Karpas-422 (cell line): ENCODE measurements around the gene DACH2. TPM values are rescaled to one million over a fixed set of nuclear protein-coding genes. Genes with fewer than 3 reads are reported as not detected.

Experiments
- DNase-seq: peaks from one replicate; pipeline ENCODE4 v3.0.0-alpha.2; 2015
- H2AFZ ChIP-seq: fragments of 200-600 bp; sonication (generic); 2 replicates; pipeline ENCODE4 v1.6.1; 2014; ENCODE audit warnings: antibody characterized with exemption, low read length, mixed read lengths
- H3K27ac ChIP-seq: fragments of 200-600 bp; sonication (generic); 2 replicates; pipeline ENCODE4 v1.5.1; 2014; ENCODE audit warnings: mild to moderate bottlenecking, low read length, moderate library complexity
- H3K27me3 ChIP-seq: fragments of 200-600 bp; sonication (generic); 2 replicates; pipeline ENCODE4 v1.6.1; 2014; ENCODE audit warnings: low read length, mixed read lengths
- H3K36me3 ChIP-seq: fragments of 200-600 bp; sonication (generic); 2 replicates; pipeline ENCODE4 v1.6.1; 2014; ENCODE audit warnings: low read length, mixed read lengths; ENCODE audit not compliant: insufficient read depth
- H3K4me1 ChIP-seq: fragments of 200-600 bp; sonication (generic); 2 replicates; pipeline ENCODE4 v1.6.1; 2014; ENCODE audit warnings: mild to moderate bottlenecking, low read length, mixed read lengths
- H3K4me2 ChIP-seq: fragments of 200-600 bp; sonication (generic); 2 replicates; pipeline ENCODE4 v1.6.1; 2014; ENCODE audit warnings: low read length, low read depth, mild to moderate bottlenecking; ENCODE audit not compliant: poor library complexity, severe bottlenecking
- H3K4me3 ChIP-seq: fragments of 200-600 bp; sonication (generic); 2 replicates; pipeline ENCODE4 v1.5.1; 2014; ENCODE audit warnings: mild to moderate bottlenecking, antibody characterized with exemption, low read length, mixed read lengths
- H3K79me2 ChIP-seq: fragments of 200-600 bp; sonication (generic); 2 replicates; pipeline ENCODE4 v1.6.1; 2014; ENCODE audit warnings: mild to moderate bottlenecking, low read length, mixed read lengths
- H3K9ac ChIP-seq: fragments of 200-600 bp; sonication (generic); 2 replicates; pipeline ENCODE4 v1.6.0; 2014; ENCODE audit warnings: low read length
- H3K9me2 ChIP-seq: fragments of 200-600 bp; sonication (generic), shearing (Covaris generic); replicated peaks from 2 replicates; pipeline ENCODE4 v1.6.0; 2014; ENCODE audit warnings: mild to moderate bottlenecking, low read length, moderate library complexity; ENCODE audit not compliant: insufficient read depth
- H3K9me3 ChIP-seq: fragments of 300-700, 200-600 bp; sonication (generic); 2 replicates; pipeline ENCODE4 v1.6.1; 2014; ENCODE audit warnings: low read length, mixed read lengths
- H4K20me1 ChIP-seq: fragments of 200-600 bp; sonication (generic); 2 replicates; pipeline ENCODE4 v1.6.1; 2014; ENCODE audit warnings: mild to moderate bottlenecking, antibody characterized with exemption, low read length, low read depth; ENCODE audit not compliant: insufficient read depth
- total RNA-seq: library from RNA; depleted of rRNA; stranded (reverse); fragments of >200 nt; shearing (Covaris generic); gene quantifications from 2 replicates; pipeline ENCODE4 v1.2.3, GENCODE V29; 2014; ENCODE audit warnings: low replicate concordance

DACH2 gene
- total RNA-seq, 1 experiment from 2014 or later, result not detected

DNA sequence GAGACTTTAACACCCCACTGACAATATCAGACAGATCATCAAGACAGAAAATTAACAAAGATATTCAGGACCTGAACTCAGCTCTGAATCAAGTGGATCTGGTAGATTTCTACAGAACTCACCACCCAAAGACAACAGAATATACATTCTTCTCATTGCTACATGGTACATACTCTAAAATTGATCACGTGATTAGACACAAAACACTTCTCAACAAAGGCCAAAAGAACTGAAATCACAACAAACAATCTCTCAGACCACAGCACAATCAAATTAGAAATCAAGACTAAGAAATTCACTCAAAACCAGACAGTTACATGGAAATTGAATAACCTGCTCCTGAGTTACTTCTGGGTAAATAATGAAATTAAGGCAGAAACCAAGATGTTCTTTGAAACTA, 49.6 kb downstream of the DACH2 start:
- no peak overlapping the region for H3K4me2 ChIP-seq
- no peak overlapping the region for H3K9ac ChIP-seq
- no peaks in the 10 kb centered on the region for H3K9me3 ChIP-seq
- H3K36me3 ChIP-seq, result no peaks in the 10 kb centered on the region
- no peaks in the 10 kb centered on the region for H3K4me1 ChIP-seq
- no peaks in the 10 kb centered on the region for H3K27me3 ChIP-seq
- no peak for DNase-seq
- no peak overlapping the region for H3K4me3 ChIP-seq
- H3K9me2 ChIP-seq, result no peaks in the 10 kb centered on the region
- no peak overlapping the region for H2AFZ ChIP-seq
- H3K79me2 ChIP-seq, result no peaks in the 10 kb centered on the region
- H3K27ac ChIP-seq, result no peak overlapping the region
- H4K20me1 ChIP-seq, result no peaks in the 10 kb centered on the region

DNA sequence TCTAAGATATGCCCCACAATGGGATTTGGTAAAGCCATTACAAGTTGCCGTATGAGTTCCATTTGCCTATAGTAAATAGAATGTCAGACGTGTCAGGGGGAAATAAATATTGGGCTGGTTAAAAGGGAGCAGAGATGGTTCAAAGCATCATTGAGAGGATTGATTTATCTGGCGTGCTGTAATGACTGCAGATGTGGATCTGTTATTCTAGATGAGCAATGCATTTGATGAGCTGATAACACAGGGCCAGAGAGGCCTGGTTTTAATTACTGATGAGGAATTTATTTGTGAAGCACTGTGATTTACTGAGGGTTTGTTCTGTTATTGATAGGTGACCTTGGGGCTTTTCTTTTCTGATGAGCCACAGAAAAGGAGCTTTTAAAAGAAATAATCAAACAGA, 62.5 kb downstream of the DACH2 start:
- Histone ChIP-seq H4K20me1 (no peaks in the 10 kb centered on the region), H3K4me1 (no peaks in the 10 kb centered on the region), H3K9me3 (no peaks in the 10 kb centered on the region), H3K9me2 (no peaks in the 10 kb centered on the region), H3K9ac (no peak overlapping the region), H3K27me3 (no peaks in the 10 kb centered on the region), H3K27ac (no peak overlapping the region), H3K4me3 (no peak overlapping the region), H2AFZ (no peak overlapping the region), H3K36me3 (no peaks in the 10 kb centered on the region), H3K4me2 (no peak overlapping the region), H3K79me2 (no peaks in the 10 kb centered on the region)
- no peak for DNase-seq

DNA sequence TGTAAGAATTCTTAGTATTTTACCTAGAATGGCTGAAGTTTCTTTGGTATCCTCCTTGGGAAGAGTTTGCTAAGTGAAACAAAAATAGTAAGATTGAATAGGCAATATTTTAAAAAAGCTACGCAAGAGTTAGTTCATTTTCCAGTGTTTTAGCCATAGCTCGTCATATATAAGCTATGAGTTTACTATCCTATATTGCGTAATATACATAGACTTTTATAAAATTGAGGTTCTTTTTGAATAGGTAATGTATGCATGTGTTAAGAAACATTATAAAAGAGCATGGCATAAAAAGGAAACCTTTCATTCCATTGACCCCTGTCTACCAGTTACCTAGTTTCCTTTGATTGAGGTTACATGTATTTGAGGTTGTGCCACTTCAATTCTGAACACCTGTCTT, 67.0 kb downstream of the DACH2 start:
- H3K9me2 ChIP-seq, result no peaks in the 10 kb centered on the region

DNA sequence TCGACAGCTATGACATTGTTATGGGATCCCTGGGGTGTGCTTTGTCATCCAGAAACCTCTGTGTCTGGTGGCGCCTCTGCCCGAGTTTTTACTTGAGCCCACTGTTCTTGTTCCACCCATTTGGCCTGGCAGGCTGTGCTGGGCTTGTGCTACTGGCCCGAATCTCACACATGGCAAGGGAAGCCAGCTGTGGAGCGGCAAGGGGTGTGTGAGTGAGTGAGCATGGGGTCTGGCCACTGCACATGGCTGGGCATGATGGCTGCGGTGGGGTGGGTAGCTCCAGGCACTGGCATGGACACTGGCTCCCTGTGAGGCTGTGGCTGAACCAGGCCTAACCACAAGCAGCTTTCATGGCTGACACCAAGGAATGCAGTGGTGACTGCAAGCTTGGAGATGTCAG, 89.2 kb downstream of the DACH2 start:
- Histone ChIP-seq H3K9me3 (no peaks in the 10 kb centered on the region; the same call in 1 of the 2 replicates), H3K27ac (no peak overlapping the region), H3K4me3 (no peak overlapping the region), H3K36me3 (no peaks in the 10 kb centered on the region), H3K79me2 (no peaks in the 10 kb centered on the region), H2AFZ (no peak overlapping the region), H3K9me2 (no peaks in the 10 kb centered on the region), H3K9ac (no peak overlapping the region), H3K4me1 (no peaks in the 10 kb centered on the region), H3K4me2 (no peak overlapping the region), H3K27me3 (no peaks in the 10 kb centered on the region), H4K20me1 (no peaks in the 10 kb centered on the region)
- no peak for DNase-seq

More for the DNA sequence above, 67.0 kb downstream of the DACH2 start:
- H3K4me2 ChIP-seq, result no peak overlapping the region
- H2AFZ ChIP-seq, result no peak overlapping the region
- H3K4me3 ChIP-seq, result no peak overlapping the region
- H3K79me2 ChIP-seq, result no peaks in the 10 kb centered on the region
- H3K4me1 ChIP-seq, result no peaks in the 10 kb centered on the region
- no peaks in the 10 kb centered on the region for H3K9me3 ChIP-seq
- no peak for DNase-seq
- H3K27me3 ChIP-seq, result no peaks in the 10 kb centered on the region
- no peak overlapping the region for H3K27ac ChIP-seq
- no peaks in the 10 kb centered on the region for H3K36me3 ChIP-seq
- H4K20me1 ChIP-seq, result no peaks in the 10 kb centered on the region
- no peak overlapping the region for H3K9ac ChIP-seq

DNA sequence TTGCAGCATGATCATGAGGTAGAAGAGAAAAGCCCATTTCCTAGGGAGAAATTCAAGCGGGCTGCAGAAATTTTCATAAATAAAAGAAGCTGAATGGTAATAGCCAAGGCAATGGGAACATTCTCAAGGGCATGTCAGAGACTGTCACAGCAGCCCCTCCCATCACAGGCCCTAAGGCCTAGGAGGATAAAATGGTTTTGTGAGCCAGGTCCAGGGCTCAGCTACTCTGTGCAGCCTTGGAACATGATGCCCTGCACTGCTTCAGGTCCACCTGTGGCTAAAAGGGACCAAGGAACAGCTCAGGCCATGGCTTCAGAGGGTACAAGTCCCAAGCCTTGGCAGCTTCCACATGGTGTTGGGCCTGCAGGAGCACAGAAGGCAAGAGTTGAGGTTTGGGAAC, 93.3 kb downstream of the DACH2 start:
- no peaks in the 10 kb centered on the region for H3K9me2 ChIP-seq
- H3K4me3 ChIP-seq, result no peak overlapping the region
- H3K4me1 ChIP-seq, result no peaks in the 10 kb centered on the region
- no peak overlapping the region for H3K4me2 ChIP-seq
- H3K9me3 ChIP-seq, result peaks cover 7% of the 10 kb centered on the region
- no peaks in the 10 kb centered on the region for H3K27me3 ChIP-seq
- H4K20me1 ChIP-seq, result no peaks in the 10 kb centered on the region
- H3K36me3 ChIP-seq, result no peaks in the 10 kb centered on the region
- H3K79me2 ChIP-seq, result no peaks in the 10 kb centered on the region
- H3K9ac ChIP-seq, result no peak overlapping the region
- H2AFZ ChIP-seq, result no peak overlapping the region
- no peak overlapping the region for H3K27ac ChIP-seq
- DNase-seq, result no peak

DNA sequence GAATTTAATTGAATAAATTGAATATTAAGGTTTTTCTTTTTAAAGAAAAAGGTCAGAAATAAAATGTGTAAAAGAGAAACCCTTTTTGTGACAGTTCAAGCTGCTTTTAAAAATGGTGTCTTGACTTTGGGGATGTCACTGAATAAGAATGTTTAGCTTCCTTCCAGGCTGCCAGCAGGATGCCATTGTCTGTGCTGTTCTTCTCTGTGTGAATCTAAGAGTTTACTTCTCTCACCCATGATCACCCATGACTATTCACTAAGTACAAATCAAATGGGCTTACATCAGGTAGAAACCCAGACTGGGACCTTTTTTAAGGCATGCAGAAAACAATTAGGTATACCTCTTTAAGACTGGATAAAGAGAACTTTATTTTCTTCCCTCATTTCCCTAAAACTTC, 115.3 kb downstream of the DACH2 start:
- Histone ChIP-seq H3K27me3 (no peaks in the 10 kb centered on the region), H3K9ac (no peak overlapping the region), H3K9me2 (no peaks in the 10 kb centered on the region; the same call in 1 of the 2 replicates), H2AFZ (no peak overlapping the region), H3K79me2 (no peaks in the 10 kb centered on the region), H3K4me3 (no peak overlapping the region), H4K20me1 (no peaks in the 10 kb centered on the region), H3K4me2 (no peak overlapping the region), H3K4me1 (no peaks in the 10 kb centered on the region), H3K36me3 (no peaks in the 10 kb centered on the region), H3K9me3 (no peaks in the 10 kb centered on the region), H3K27ac (no peak overlapping the region)
- no peak for DNase-seq

DNA sequence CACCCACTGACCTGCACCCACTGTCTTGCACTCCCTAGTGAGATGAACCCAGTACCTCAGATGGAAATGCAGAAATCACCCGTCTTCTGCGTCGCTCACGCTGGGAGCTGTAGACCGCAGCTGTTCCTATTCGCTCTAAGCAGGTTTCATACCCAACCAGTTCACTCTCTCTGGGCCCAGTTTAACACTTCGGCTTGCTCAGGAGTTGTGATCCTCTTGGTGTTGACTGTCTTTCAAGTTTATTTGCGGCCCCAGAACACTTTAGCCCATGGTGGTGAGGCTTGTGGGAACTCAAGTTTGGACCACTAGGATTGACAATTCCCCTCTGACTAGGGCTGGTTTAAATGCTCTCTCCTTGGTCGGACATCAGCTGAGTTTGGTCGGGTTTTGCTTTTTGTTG, 147.0 kb downstream of the DACH2 start:
- H3K9me3 ChIP-seq, result no peaks in the 10 kb centered on the region
- no peaks in the 10 kb centered on the region for H3K79me2 ChIP-seq
- H2AFZ ChIP-seq, result no peak overlapping the region
- no peak overlapping the region for H3K9ac ChIP-seq
- no peak overlapping the region for H3K4me2 ChIP-seq
- no peaks in the 10 kb centered on the region for H3K27me3 ChIP-seq
- no peak for DNase-seq
- no peak overlapping the region for H3K4me3 ChIP-seq
- no peaks in the 10 kb centered on the region for H3K4me1 ChIP-seq
- no peaks in the 10 kb centered on the region for H3K9me2 ChIP-seq
- H4K20me1 ChIP-seq, result no peaks in the 10 kb centered on the region
- H3K27ac ChIP-seq, result no peak overlapping the region
- H3K36me3 ChIP-seq, result no peaks in the 10 kb centered on the region

DNA sequence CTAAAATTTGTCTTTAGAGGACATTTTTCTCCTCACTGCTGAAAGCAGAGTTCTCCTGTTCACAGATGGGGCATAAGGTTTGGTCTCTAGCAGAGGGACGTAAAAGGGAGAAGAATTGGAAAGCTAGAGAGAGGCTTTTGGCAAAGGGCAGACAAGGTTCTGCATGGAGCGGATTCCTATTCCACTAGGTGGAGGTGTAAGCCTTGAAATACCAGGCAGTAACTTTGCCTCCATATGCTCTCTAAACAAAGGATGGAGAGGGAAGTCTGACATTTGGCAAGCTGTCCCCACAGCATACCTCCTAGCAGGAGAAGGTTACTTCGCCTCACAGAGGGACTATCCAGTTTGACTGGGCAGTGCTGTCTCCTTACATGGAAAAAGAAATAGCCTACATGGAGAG, 174.7 kb downstream of the DACH2 start:
- H3K36me3 ChIP-seq, result no peaks in the 10 kb centered on the region
- H4K20me1 ChIP-seq, result no peaks in the 10 kb centered on the region
- H3K27me3 ChIP-seq, result no peaks in the 10 kb centered on the region
- DNase-seq, result peak; percentile 41
- no peak overlapping the region for H3K27ac ChIP-seq
- no peak overlapping the region for H3K4me3 ChIP-seq
- no peaks in the 10 kb centered on the region for H3K4me1 ChIP-seq
- no peaks in the 10 kb centered on the region for H3K9me2 ChIP-seq
- H2AFZ ChIP-seq, result no peak overlapping the region
- H3K79me2 ChIP-seq, result no peaks in the 10 kb centered on the region
- H3K9me3 ChIP-seq, result no peaks in the 10 kb centered on the region
- H3K4me2 ChIP-seq, result no peak overlapping the region
- no peak overlapping the region for H3K9ac ChIP-seq

DNA sequence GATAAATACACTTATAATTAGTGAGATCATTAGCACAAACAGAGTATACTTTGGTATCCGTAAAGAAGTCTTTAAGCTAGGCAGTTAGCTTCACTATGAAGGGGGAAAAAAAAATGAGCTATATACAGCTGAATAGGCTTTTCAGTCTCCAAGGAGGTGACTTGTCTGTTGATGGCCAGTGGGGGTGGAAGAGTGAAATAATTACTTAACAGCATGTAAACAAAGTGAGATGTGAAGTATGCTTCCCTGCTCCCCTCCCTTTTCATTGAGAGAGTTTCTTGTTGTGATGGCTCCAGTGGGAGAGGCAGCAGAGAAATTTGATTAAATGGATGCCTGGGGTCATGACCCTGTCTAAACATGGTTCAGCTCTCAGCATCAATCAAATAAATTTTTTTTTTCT, 180.9 kb downstream of the DACH2 start:
- Histone ChIP-seq H3K9ac (no peak overlapping the region), H3K9me3 (no peaks in the 10 kb centered on the region), H2AFZ (no peak overlapping the region), H3K36me3 (no peaks in the 10 kb centered on the region), H3K27me3 (no peaks in the 10 kb centered on the region), H3K4me3 (no peak overlapping the region), H3K9me2 (no peaks in the 10 kb centered on the region), H3K27ac (no peak overlapping the region), H3K4me1 (no peaks in the 10 kb centered on the region), H3K79me2 (no peaks in the 10 kb centered on the region), H3K4me2 (no peak overlapping the region), H4K20me1 (no peaks in the 10 kb centered on the region)
- DNase-seq, result no peak
